Endothelial cell of umbilical vein (primary cell): ENCODE measurements around the gene PPM1L. TPM values are rescaled to one million over a fixed set of nuclear protein-coding genes. Genes with fewer than 3 reads are reported as not detected.

Experiments used
- BruUV-seq: library from RNA; stranded (reverse); fragments of 400-500 nt; replicated peaks from 2 replicates; lab custom pipeline; 2021; lab: Mats Ljungman, UMichigan
- CTCF ChIA-PET: fragments of 300-600, 350-600 bp; sonication (Branson Sonifier 250); formaldehyde crosslinking; loops from one replicate; lab custom pipeline; 2021; ENCODE audit warnings: antibody characterized with exemption, inconsistent platforms; lab: Charles Lee
- POLR2A ChIA-PET: fragments of 300-600, 350-600 bp; sonication (Branson Sonifier 250); formaldehyde crosslinking; loops from one replicate; lab custom pipeline; 2021; ENCODE audit warnings: antibody characterized with exemption, inconsistent platforms; lab: Charles Lee
- DNase-seq: peaks from one replicate; pipeline ENCODE4 v3.0.0-alpha.2; 2011; ENCODE audit warnings: low read depth, low spot score
- FAIRE-seq: peaks from 2 replicates; lab custom pipeline; 2011; peaks lifted over from hg19 to GRCh38; lab: Jason Lieb, UNC
- H2AFZ ChIP-seq: 2 replicates; pipeline ENCODE4 v1.6.0; 2012; ENCODE audit warnings: low read depth, low read length, control low read depth, inconsistent platforms
- H3K27ac ChIP-seq: 2 replicates; pipeline ENCODE4 v1.5.1; 2011; ENCODE audit warnings: low read depth, mild to moderate bottlenecking, control low read depth, low read length, moderate library complexity; ENCODE audit not compliant: insufficient read depth
- H3K27me3 ChIP-seq, 2 experiments: 2 replicates each; pipeline versions ENCODE4 v1.6.0 to v1.6.1; 2011; ENCODE audit warnings: low read length in 2 of 2, mixed read lengths in 1 of 2; ENCODE audit not compliant: control insufficient read depth in 2 of 2, insufficient read depth in 2 of 2
- H3K36me3 ChIP-seq, 2 experiments: 2 replicates in 1 of 2; 3 replicates in 1 of 2; pipeline ENCODE4 v1.5.1; 2011; ENCODE audit warnings: low read length in 2 of 2, mild to moderate bottlenecking in 1 of 2, moderate library complexity in 1 of 2; ENCODE audit not compliant: control insufficient read depth in 2 of 2, insufficient read depth in 2 of 2; ENCODE audit errors: extremely low read depth in 1 of 2
- H3K4me1 ChIP-seq: 3 replicates; pipeline ENCODE4 v1.5.1; 2011; ENCODE audit warnings: mild to moderate bottlenecking, low read length; ENCODE audit not compliant: control insufficient read depth, insufficient read depth; ENCODE audit errors: extremely low read depth
- H3K4me2 ChIP-seq: 2 replicates; pipeline ENCODE4 v1.6.1; 2011; ENCODE audit warnings: low read length, control low read depth, mixed read lengths; ENCODE audit not compliant: insufficient read depth
- H3K4me3 ChIP-seq, 3 experiments: fragments of 200-600 bp in 1 of 3; sonication (generic), shearing (Covaris generic) in 1 of 3; replicated peaks in 1 of 3; 2 replicates each; pipeline ENCODE4 v1.5.1; 2011 to 2016; ENCODE audit warnings: control low read depth in 3 of 3, low read length in 3 of 3, mild to moderate bottlenecking in 2 of 3, inconsistent platforms in 1 of 3, low read depth in 1 of 3, moderate library complexity in 1 of 3; ENCODE audit not compliant: insufficient read depth in 1 of 3
- H3K79me2 ChIP-seq: 2 replicates; pipeline ENCODE4 v1.6.0; 2012; ENCODE audit warnings: low read length, inconsistent platforms; ENCODE audit not compliant: control insufficient read depth, insufficient read depth
- H3K9ac ChIP-seq: replicated peaks from 2 replicates; pipeline ENCODE3; 2011; ENCODE audit warnings: low read length, control low read depth; ENCODE audit not compliant: insufficient read depth; ENCODE audit errors: extremely low read depth
- H3K9me1 ChIP-seq: replicated peaks from 3 replicates; pipeline ENCODE4 v1.6.0; 2011; ENCODE audit warnings: mild to moderate bottlenecking, low read length; ENCODE audit not compliant: control insufficient read depth, insufficient read depth; ENCODE audit errors: extremely low read depth
- H3K9me3 ChIP-seq: replicated peaks from 2 replicates; pipeline ENCODE4 v1.5.1; 2012; ENCODE audit warnings: low read length, inconsistent platforms; ENCODE audit not compliant: control insufficient read depth, insufficient read depth
- H4K20me1 ChIP-seq: replicated peaks from 2 replicates; pipeline ENCODE3; 2011; ENCODE audit warnings: mild to moderate bottlenecking, low read length; ENCODE audit not compliant: control insufficient read depth, insufficient read depth; ENCODE audit errors: extremely low read depth
- EZH2 ChIP-seq: IDR thresholded peaks from 2 replicates; pipeline ENCODE4 v1.6.1; 2012; ENCODE audit warnings: borderline replicate concordance, low read depth, mild to moderate bottlenecking, moderate library complexity, low read length, inconsistent platforms; ENCODE audit not compliant: severe bottlenecking
- FOS ChIP-seq: IDR thresholded peaks from 2 replicates; pipeline ENCODE4 v1.6.1; 2011; ENCODE audit warnings: mild to moderate bottlenecking, low read length, moderate library complexity, borderline replicate concordance; ENCODE audit not compliant: insufficient read depth
- GATA2 ChIP-seq: IDR thresholded peaks from 2 replicates; pipeline ENCODE4 v1.7.0; 2011; ENCODE audit warnings: low read depth, mild to moderate bottlenecking, moderate library complexity, mixed read lengths, low read length; ENCODE audit not compliant: insufficient read length, insufficient read depth
- JUN ChIP-seq: IDR thresholded peaks from 2 replicates; pipeline ENCODE4 v1.6.1; 2011; ENCODE audit warnings: borderline replicate concordance, low read depth; ENCODE audit not compliant: insufficient read length, insufficient read depth
- MYC ChIP-seq: IDR thresholded peaks from one replicate; pipeline ENCODE4 v1.6.1; 2011; ENCODE audit warnings: mild to moderate bottlenecking, low read depth, low read length
- POLR2A ChIP-seq: IDR thresholded peaks from 2 replicates; pipeline ENCODE4 v1.6.1; 2012; ENCODE audit warnings: low read depth, mild to moderate bottlenecking, control low read depth, low read length
- POLR2AphosphoS5 ChIP-seq: IDR thresholded peaks from 2 replicates; pipeline ENCODE4 v1.6.1; 2012; ENCODE audit warnings: low read depth, mild to moderate bottlenecking, control low read depth, low read length, moderate library complexity; ENCODE audit not compliant: insufficient read depth
- dilution Hi-C: fragments of 300-500 bp; cut with MboI; formaldehyde crosslinking; loops from one replicate; pipeline ENCODE4 v1.15.0; 2019; ENCODE audit warnings: low sequenced_read_pairs; ENCODE audit not compliant: extremely low pct_ligation_motif_present
- intact Hi-C: fragments of 100-400 bp; cut with micrococcal nuclease; formaldehyde crosslinking; loops from one replicate; pipeline ENCODE4 v1.10.0; 2022
- polyA plus RNA-seq, 4 experiments: library from polyadenylated mRNA; depleted of rRNA in 3 of 4; stranded (reverse) in 3 of 4; unstranded in 1 of 4; fragments of >200 nt; gene quantifications; 2 replicates each; pipeline versions ENCODE4 v1.2.1 to v1.2.3, GENCODE V29; 2011 to 2012; ENCODE audit warnings: missing spikeins in 1 of 4
- total RNA-seq: library from RNA; stranded (reverse); gene quantifications from 2 replicates; pipeline ENCODE4 v1.2.3, GENCODE V29; 2021
- TF ChIP-seq, protein P1 (sequence below): IDR thresholded peaks from 2 replicates; pipeline ENCODE4 v1.6.1; 2011; ENCODE audit not compliant: insufficient read depth, insufficient read length
- TF ChIP-seq, protein P2 (sequence below), 2 donors: IDR thresholded peaks; 1 replicate in 1 of 2; 2 replicates in 1 of 2; pipeline ENCODE4 v1.5.1; 2011; ENCODE audit warnings: low read length in 2 of 2, mild to moderate bottlenecking in 2 of 2, moderate library complexity in 2 of 2, control low read depth in 1 of 2, inconsistent platforms in 1 of 2, low read depth in 1 of 2; ENCODE audit not compliant: insufficient read depth in 1 of 2; ENCODE audit errors: extremely low read depth in 1 of 2

The PPM1L gene
- total and polyA plus RNA-seq, 2 donors (not counting 3 experiments of a cell fraction or from before 2014, with no cell fraction given): 0.63 to 2.9 TPM

DNA sequence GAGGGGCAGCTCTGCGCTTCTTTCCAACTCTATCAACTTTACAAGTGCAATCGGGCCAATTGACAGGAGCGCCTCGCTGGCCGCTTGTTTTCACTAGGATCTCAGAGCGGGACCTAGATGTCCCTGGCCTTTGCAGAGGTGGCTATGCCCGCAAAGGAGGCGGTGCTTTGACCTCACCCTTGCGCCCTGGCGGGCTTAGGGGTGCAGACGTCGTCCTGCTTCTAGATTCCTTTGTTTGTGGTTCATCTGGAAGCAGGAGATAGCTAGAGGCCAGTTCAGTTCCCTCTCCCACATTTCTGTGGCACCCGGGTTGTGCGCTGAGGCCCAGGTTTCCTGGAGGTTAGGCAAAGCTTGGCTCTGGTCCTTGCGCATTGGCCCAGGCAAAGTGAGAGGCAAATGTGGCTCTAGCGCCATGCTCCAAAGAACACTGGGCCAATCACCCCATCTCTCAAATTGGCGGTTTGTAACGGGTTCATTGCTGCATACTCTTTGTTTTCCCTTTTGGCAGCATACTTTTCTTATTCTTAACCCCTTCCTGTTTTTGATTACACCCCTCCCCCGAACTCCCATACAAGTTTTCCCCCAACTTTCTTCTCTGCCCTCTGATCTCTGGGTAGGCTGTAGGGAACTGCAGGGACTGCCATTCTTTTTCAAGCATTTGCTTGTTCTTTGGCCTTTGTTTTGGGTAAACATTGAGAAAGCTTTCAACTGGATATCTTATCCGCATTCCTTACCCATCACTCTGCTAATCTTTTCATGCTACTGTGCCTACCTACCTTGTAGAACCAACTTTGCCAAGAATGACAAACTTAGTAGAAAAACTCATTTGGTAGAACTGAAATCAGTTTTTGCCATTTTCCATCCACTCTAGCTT is 1.4 kb downstream of the PPM1L start:
- peaks cover 8% of the 10 kb centered on the region for H3K4me1 ChIP-seq
- no peaks in the 10 kb centered on the region for H3K9me1 ChIP-seq
- H3K27me3 ChIP-seq: peaks cover 5 to 13% of the 10 kb centered on the region in 2 experiments
- H3K36me3 ChIP-seq: no peaks in the 10 kb centered on the region
- no peak overlapping the region for H3K9ac ChIP-seq
- no peaks in the 10 kb centered on the region for H3K9me3 ChIP-seq
- no TSS peak for BruUV-seq
- H4K20me1 ChIP-seq: no peaks in the 10 kb centered on the region
- ChIA-PET POLR2A (no interaction called here), CTCF (no interaction called here)
- no peak overlapping the region for H2AFZ ChIP-seq
- no peaks in the 10 kb centered on the region for H3K79me2 ChIP-seq
- FAIRE-seq: no peak
- no peak overlapping the region for H3K4me3 ChIP-seq
- H3K4me2 ChIP-seq: no peak overlapping the region
- intact Hi-C loops (loop anchor here (2.0 to 5.0 kb wide), 4 partner anchors 277 to 660 kb away; no protein-coding TSS in a partner anchor), dilution Hi-C loops (no loop called here)
- no peak overlapping the region for H3K27ac ChIP-seq
- DNase-seq: no peak
- TF ChIP-seq FOS (no peak), JUN (no peak), GATA2 (no peak), POLR2AphosphoS5 (no peak), MYC (no peak), EZH2 (no peak), POLR2A (no peak)
- TF ChIP-seq, protein P1, sequence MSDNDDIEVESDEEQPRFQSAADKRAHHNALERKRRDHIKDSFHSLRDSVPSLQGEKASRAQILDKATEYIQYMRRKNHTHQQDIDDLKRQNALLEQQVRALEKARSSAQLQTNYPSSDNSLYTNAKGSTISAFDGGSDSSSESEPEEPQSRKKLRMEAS: no peak
- TF ChIP-seq, protein P2, sequence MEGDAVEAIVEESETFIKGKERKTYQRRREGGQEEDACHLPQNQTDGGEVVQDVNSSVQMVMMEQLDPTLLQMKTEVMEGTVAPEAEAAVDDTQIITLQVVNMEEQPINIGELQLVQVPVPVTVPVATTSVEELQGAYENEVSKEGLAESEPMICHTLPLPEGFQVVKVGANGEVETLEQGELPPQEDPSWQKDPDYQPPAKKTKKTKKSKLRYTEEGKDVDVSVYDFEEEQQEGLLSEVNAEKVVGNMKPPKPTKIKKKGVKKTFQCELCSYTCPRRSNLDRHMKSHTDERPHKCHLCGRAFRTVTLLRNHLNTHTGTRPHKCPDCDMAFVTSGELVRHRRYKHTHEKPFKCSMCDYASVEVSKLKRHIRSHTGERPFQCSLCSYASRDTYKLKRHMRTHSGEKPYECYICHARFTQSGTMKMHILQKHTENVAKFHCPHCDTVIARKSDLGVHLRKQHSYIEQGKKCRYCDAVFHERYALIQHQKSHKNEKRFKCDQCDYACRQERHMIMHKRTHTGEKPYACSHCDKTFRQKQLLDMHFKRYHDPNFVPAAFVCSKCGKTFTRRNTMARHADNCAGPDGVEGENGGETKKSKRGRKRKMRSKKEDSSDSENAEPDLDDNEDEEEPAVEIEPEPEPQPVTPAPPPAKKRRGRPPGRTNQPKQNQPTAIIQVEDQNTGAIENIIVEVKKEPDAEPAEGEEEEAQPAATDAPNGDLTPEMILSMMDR (IDR thresholded peaks at IDR 0.05; ENCODE audit: extremely low read depth in 1 of 2, insufficient read depth in 1 of 2, low read depth in 1 of 2, low read length in 2 of 2): no peak
